ENCODE data around the gene PXDN. TPM values are rescaled to one million over a fixed set of nuclear protein-coding genes. Genes with fewer than 3 reads are reported as not detected.
A peak's percentile ranks its signal among the peaks of the same experiment; 100 is the strongest.
"Not testable (repeated sequence)": the region's sequence is repeated elsewhere in the genome, so short reads cannot be mapped to it uniquely, and the experiment has no call there.

Gene PXDN, protein sequence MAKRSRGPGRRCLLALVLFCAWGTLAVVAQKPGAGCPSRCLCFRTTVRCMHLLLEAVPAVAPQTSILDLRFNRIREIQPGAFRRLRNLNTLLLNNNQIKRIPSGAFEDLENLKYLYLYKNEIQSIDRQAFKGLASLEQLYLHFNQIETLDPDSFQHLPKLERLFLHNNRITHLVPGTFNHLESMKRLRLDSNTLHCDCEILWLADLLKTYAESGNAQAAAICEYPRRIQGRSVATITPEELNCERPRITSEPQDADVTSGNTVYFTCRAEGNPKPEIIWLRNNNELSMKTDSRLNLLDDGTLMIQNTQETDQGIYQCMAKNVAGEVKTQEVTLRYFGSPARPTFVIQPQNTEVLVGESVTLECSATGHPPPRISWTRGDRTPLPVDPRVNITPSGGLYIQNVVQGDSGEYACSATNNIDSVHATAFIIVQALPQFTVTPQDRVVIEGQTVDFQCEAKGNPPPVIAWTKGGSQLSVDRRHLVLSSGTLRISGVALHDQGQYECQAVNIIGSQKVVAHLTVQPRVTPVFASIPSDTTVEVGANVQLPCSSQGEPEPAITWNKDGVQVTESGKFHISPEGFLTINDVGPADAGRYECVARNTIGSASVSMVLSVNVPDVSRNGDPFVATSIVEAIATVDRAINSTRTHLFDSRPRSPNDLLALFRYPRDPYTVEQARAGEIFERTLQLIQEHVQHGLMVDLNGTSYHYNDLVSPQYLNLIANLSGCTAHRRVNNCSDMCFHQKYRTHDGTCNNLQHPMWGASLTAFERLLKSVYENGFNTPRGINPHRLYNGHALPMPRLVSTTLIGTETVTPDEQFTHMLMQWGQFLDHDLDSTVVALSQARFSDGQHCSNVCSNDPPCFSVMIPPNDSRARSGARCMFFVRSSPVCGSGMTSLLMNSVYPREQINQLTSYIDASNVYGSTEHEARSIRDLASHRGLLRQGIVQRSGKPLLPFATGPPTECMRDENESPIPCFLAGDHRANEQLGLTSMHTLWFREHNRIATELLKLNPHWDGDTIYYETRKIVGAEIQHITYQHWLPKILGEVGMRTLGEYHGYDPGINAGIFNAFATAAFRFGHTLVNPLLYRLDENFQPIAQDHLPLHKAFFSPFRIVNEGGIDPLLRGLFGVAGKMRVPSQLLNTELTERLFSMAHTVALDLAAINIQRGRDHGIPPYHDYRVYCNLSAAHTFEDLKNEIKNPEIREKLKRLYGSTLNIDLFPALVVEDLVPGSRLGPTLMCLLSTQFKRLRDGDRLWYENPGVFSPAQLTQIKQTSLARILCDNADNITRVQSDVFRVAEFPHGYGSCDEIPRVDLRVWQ (N-terminal part only)
- 206 TPM for total RNA-seq (ENCODE audit: insufficient read depth, low replicate concordance)

DNA sequence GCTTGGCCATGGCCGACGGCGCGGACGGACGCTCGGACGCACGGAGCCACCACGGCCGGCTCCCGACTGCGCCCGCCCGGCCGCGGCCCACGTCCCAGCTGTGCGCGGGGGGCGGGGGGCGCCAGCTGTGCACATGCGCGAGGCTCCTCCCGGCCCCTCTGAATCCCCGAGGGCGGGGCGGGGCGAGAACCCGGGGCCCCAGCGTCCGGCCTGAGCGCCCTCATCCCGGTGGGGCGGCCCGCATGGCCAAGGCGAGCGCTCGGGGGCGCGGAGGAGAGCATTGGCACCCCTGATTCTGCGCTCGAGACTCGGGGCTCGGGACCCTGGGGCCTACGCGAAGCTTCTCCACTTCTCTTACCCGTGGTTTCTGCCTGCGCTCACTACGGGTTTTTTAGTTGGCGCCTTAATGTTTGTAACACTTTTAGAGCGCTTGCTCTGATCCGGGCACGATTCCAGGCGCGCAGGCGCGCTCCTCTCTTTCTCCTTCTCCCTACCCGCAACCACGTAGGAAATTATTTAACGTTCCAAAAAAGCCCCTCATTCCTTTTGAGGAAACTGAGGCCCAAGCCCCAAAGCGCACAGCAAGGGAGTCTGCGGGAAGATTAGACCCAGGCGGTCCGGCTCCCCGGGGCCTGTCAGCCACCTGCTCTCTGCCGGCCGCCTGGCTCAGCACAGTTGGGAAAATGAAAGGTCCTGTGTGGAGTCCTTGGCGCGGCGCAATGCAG is at the start of gene PXDN:
PXDN (minus strand) TSS at position 70 of the 725 bp plus-strand sequence; CDS start at position 10, 60 bp downstream.
- peak; percentile 84 for DNase-seq (ENCODE audit: low spot score)

DNA sequence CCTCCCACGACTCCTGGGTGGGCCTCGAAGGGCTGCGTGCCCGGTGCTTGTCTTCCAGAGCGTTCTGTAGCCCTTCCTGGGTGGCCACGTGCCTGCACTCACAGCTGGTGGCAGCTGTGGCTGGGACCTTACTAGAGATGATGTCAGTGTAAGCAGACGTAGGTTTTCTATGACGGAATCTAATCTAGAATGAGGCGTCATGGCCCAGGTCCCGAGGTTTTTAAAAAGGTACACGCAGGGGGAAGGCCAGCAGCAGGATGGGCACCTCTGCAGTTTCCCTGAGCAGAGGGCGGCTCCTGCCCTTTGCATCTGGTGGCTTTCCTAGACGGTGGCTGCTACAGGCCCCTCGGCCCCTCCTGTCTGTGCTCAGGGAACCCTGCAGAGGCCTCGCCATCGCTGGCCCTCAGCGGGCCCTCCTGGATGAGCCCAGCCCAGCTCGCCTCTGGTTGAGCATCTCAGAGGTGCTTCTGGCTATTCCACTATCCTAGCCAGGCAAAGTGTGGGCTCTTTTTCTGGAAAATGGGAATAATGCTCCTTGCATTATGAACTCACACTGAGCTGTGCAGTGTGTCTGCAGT is 49.6 kb upstream of the PXDN start:
- no peak for DNase-seq (ENCODE audit: low spot score)

DNA sequence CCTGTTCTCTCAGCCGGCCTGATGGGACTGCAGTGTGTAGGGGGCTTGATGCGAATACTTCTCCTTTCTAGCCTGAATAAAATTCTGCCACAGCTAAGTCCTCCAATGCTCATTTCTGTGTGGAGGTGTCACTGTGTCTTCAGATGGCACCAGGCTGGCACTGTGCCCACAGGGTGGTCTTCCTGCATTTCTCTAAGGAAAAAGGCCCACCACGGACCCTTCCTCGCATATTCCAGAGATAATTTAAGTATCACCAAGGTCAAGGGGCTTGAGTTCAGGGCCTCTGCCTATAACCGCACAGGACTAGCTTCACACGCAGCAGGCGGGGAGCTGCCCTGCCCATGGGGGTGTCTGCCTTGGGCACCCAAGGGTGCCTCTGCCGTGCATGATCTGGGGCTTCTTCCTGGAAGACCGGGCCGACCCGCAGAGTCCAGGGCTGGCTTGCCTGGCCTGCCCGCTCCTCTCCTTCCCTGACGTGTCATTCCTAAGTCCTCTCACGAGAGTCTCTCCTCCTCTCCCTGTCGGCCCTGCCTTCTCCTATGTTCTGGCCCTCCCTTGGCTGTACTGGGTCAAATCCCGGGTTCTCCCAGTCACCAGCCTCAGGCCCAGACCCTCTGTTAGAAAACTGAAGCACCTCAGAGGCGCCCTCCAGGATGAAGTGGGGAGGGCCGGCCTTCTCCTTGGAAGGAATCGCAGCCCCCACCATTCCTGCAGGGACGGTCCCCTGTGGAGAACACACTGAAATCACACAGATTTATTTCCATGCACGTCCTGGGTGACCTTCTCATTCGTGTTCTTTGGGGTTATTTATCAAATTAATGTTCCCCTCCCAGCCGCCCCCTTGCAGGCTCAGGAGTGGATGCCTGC is 48.9 kb upstream of the PXDN start:
- DNase-seq (ENCODE audit: low spot score), result no peak

DNA sequence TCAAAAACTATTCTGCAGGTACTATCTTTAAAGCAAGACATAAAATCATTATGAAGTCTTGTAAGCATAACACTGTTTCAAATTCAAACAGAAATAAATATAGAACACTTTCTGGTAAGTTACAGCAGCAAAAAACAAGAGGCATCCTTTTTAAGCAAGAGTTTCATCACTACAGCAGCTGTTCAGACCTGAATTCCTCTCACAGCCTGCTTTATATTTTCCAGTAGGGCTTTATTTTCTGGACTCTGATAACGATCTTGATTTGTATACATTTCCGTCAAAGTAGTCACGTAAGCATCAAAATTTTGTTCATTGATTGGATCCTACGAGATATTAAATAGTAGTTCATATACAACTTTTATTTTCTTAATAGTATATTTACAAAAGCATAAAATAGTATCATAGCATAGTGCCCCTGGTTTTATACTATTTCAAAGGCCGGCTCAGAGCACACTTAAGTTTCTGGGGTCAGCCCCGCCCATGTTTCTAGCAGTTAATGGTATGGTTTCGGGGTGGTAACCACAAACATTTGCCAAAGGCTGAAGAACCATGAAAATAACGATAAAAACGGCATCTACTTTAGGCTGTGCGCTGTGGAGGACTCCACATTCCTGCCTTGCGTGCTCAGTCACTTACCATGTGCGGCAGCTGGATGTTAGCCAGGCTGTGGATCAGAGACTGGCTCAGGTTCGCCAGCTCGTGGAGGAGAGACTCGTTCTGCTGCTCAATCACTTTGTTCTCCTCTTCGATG is 47.5 kb upstream of the PXDN start:
- peak; percentile 75 for DNase-seq (ENCODE audit: low spot score)

DNA sequence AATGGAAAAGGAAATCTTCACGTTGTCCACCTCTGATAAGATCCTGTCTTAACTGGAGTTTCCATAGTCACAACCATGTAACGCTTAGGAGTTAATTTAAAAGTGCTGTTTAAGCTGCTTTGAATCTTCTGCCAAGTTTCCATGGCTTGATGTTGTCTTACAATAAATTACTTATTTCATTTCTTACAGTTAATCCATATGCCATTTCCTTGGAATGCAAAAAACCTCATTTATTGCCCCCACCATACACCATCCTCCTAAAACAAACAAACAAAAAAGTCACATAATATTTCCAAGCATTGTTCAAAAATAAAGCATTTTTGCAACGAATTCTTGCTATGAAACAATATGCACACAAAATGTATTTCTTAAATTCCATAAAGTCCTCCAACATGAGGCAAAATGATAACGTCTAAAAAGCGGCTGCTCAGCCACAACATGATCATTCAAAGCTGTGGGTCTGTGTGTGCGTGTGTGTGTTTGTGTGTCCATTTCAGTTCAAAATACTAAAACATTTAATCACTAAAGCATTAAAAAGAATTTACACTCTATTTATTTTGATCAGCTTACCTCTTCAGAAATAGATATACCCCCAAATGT is 46.8 kb upstream of the PXDN start:
- DNase-seq (ENCODE audit: low spot score), result peak; percentile 59

DNA sequence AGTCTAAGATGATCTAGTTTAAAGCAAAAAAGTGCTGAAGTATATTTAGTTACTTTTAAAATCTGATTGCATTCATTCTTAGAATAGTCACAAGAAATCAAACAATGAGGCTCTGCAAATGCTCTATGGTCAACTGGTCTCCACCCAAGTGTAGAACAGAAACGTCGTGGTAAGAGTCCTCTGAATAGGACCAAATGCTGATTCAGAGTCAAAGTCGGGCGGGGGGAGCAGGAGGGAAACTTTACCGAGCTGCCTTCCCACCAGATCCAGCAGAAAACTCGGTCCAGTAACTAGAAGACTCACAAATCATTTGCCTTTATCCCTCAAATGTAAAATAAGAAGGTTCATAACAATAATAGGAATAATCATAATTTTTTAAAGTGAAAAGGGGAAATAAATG is 46.2 kb upstream of the PXDN start:
- no peak for DNase-seq (ENCODE audit: low spot score)

DNA sequence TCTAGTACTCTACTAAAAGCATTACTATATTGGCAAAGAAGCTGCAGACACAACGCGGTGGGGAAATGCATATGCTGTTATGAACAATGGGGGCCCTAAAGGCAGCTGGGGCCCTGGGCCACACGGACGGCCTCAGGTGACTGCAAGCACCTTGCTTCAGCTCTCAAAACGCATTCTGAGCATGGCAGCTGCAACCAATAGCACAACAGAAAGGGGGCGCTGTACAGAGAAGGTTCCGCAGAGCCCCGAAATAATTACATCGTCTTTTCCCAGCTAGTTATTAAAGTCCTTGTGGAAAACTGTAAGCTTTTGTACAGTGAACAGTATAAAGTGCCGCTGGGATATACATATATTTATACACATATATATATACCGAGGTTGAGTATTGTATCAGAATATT is 45.3 kb upstream of the PXDN start:
- no peak for DNase-seq (ENCODE audit: low spot score)

DNA sequence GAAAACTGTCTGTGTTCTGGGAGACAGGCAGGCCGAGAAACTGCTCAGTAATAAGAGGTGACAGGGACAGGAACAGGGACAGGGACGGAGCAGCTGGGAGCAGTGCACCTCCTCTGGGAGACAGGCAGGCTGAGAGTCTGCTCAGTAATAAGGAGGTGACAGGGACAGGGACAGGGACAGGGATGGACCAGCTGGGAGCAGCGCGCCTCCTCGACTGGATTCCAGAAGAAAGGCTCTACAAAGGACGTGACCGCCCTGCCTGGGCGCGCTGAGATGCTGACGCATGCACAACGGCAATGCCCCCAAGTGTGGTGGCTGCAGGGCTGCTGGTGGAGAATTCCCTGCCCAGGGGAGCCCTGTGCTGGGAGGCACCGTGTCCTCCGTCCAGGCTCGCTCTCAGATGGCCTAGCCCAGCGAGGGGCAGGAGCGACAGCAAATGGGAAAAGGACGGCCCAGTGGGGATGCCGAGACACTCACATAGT is 44.2 kb upstream of the PXDN start:
- DNase-seq (ENCODE audit: low spot score), result no peak

DNA sequence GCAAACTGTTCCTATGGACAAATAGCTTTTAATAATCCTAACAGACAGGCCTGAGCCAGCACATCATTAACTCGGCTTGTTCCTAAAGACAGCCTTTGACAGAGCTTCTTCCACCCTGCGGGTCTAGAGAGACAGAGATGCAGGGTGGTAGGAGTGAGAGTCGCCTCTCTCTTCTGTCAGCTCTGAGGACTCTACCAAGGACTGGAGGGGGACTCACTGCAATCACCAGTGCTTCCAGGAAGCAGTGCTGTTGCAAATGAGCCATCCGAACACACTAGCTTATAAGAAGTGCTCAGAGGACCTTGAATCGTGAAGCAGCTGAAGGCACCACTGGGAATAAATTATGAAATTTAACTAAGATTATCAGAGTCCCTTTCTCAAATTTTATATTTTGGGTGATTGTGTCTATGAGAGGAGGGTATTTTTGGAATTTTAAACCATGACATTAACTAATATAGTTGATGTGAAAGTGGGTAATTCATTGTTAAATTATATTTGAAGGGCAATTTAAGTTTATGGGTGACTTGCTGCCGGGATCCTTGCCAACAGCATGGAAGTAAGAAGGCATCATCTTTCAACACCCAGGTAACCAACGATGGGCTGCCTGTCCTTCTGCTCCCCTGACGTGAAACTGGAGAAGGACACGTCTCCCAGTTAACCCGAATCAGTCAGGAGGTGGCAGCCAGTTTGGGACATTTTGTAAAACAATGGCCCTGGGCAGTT is 43.6 kb upstream of the PXDN start:
- DNase-seq (ENCODE audit: low spot score), result no peak

DNA sequence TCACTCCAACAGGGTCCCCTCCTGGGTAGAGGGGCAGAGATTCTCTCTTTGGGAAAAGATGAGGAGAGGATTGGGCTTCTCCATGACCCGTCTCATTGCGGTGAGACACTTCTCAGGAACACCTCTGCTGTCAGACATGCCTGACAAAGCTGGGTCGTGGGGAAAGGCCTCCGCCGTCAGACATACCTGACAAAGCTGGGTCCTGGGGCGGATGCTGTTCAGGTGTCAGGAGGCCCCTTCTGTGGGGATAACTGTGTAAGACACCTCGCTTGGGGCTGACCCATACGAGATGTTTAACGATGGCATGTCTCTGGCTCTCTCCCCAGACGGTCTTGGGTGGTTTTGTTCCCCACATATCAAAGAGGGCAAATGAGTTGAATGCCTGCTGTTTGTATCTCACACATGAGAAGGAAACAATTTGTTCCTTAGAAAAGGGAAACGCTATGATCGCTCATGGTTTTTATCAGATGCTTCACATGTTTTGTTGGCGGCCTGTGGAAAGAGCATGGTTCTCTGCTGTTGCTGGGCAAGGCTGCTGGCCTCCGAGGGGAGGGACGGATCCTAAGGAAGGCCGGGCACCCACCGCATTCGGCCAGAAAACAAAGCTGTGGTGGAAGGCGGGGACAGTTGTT is 40.8 kb upstream of the PXDN start:
- no peak for DNase-seq (ENCODE audit: low spot score)

DNA sequence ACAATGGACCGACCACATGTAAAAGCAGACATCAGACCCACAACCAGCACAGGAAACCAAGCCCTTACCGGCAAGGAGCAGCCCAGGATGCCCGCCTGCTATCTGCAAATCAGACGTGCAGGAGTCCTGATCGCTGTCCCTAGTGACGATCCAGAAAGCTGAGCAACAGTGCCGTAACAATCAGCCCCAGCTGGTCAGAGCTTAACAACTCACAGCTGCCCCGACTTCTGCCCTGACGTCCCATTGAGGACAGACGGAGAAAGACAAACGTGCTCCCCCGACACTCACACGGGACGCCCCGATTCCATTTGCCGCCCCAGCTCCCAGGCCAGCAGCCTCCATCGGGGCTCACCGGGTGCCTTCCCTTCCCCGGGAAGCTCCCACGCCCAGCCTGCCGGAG is 39.8 kb upstream of the PXDN start:
- no peak for DNase-seq (ENCODE audit: low spot score)

DNA sequence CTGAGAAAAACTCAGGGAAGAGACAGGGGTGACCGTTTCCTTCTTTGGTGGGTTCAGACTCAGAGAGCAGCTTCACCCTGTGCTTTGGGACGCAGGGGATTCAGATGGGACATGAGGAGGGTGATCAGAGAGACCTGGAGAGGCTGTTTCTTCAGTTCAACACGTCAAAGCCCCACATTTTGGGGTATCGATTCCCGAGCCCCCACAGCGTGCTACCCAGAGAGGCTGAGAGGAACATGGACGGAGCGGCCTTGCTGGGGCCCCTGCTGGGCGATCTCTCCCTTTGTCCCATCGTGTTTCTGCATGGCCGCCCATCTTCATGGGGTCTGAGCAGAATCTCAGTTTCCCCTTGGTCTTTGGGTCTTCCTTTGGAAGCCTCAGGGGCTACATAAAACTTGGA is 38.2 kb upstream of the PXDN start:
- DNase-seq (ENCODE audit: low spot score), result no peak

DNA sequence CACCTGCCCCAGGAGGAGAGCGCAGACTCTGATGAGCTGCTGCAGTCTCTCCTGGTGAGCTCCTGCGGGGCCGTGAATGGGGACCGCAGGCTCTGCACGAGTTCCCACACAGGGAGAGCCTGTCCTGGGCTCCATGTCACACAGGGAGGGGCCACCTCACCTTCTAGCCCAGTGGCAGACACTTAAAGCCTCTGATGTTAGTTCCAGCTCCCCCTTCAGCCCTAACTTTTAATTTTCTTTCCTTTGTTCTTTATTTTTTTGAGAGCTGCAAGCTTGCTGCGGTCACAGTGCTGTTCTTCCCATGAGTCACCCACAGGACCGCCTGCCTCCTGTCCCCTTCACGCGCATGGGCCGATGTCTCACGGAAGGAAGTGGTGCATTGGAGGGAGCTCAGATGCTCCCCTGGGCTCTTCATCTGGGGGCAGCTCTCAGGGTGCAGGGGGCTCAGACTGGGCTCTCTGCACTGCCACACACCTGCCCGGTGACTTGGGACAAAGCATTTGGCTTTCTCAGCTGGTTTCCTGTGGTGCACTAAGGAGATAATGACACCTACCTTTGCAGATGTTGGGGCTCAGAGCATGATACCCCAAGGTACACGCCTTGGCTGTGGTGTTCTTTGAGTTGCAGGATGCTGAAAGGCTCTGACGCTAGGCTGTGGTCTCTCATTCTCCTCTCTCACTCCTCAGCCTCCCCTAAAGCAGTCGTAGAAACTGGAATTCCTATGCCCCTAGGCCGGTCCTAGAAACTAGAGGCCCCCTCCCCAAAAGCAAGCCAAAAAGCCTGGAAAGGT is 37.2 kb upstream of the PXDN start:
- DNase-seq (ENCODE audit: low spot score), result no peak

DNA sequence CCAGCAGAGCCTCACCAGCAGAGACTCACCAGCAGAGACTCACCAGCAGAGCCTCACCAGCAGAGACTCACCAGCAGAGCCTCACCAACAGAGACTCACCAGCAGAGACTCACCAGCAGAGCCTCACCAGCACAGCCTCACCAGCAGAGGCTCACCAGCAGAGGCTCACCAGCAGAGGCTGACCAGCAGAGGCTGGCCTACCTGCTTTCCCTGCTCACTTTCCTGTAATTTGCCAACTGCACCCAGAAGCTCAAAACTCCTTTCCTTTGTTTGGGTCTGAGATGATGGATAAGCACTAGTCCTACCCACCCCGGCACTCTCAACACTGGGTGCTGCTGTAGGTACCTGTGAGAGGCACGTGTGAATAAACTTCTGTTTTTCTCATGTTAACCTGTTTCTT is 36.4 kb upstream of the PXDN start:
- DNase-seq (ENCODE audit: low spot score), result no peak

DNA sequence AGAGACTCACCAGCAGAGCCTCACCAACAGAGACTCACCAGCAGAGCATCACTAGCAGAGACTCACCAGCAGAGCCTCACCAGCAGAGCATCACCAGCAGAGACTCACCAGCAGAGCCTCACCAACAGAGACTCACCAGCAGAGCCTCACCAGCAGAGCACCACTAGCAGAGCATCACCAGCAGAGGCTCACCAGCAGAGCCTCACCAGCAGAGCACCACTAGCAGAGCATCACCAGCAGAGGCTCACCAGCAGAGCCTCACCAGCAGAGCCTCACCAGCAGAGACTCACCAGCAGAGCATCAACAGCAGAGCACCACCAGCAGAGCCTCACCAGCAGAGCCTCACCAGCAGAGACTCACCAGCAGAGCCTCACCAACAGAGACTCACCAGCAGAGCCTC is 35.7 kb upstream of the PXDN start:
- DNase-seq (ENCODE audit: low spot score), result not testable (repeated sequence)

DNA sequence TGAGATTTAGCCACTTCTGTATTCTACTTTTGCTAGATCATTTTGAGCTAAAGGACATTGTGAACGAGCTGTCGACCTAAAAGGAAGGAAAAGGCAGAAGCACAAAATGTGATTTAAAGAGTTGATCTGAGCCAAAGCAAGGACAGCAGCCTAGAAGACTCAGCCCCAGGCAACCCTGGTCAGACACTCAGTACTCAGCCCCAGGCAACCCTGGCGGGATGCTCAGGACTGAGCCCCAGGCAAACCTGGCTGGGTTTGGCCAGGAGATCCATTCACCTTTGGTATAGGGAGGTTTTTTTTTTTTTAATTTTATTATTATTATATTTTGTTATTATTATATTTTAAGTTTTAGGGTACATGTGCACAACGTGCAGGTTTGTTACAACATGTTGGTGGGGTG is 34.3 kb upstream of the PXDN start:
- DNase-seq (ENCODE audit: low spot score), result no peak
